HCT116 (cell line): Measurements from ENCODE around the gene TMEM126B.

ENCODE experiments used
- ATF3 ChIP-seq: IDR thresholded peaks from 2 replicates; pipeline ENCODE4 v1.6.1; 2012
- CBX3 ChIP-seq: IDR thresholded peaks from 2 replicates; pipeline ENCODE4 v1.6.1; 2012; ENCODE audit warnings: low read depth
- CEBPB ChIP-seq: IDR thresholded peaks from 2 replicates; pipeline ENCODE4 v1.6.1; 2012; ENCODE audit warnings: low read depth
- EZH2 ChIP-seq: fragments of 200-600 bp; sonication (generic); IDR thresholded peaks from 2 replicates; pipeline ENCODE4 v1.6.1; 2017; ENCODE audit warnings: antibody characterized with exemption, mixed run types
- JUND ChIP-seq: IDR thresholded peaks from 2 replicates; pipeline ENCODE4 v1.6.1; 2012
- POLR2A ChIP-seq: IDR thresholded peaks from 2 replicates; pipeline ENCODE4 v1.7.0; 2011; ENCODE audit warnings: borderline replicate concordance; ENCODE audit not compliant: insufficient read depth, insufficient read length; ENCODE audit errors: extremely low read depth
- POLR2AphosphoS5 ChIP-seq: IDR thresholded peaks from 2 replicates; pipeline ENCODE4 v1.6.1; 2011; ENCODE audit warnings: mild to moderate bottlenecking, low read depth, low read length, moderate library complexity
- SIN3A ChIP-seq: IDR thresholded peaks from 2 replicates; pipeline ENCODE4 v1.6.1; 2012; ENCODE audit warnings: low read depth
- SP1 ChIP-seq: IDR thresholded peaks from 2 replicates; pipeline ENCODE4 v1.6.1; 2012; ENCODE audit warnings: low read depth
- TF ChIP-seq, protein P1 (sequence below), 3 experiments: fragments of 200-600 bp in 1 of 3; sonication (generic) in 1 of 3; IDR thresholded peaks in 2 of 3; conservative IDR thresholded peaks in 1 of 3; 2 replicates each; pipeline ENCODE4 v1.5.1; 2012 to 2017; ENCODE audit warnings: low read depth in 2 of 3, low read length in 2 of 3, antibody characterized with exemption in 1 of 3, borderline replicate concordance in 1 of 3, control low read depth in 1 of 3, mild to moderate bottlenecking in 1 of 3, mixed read lengths in 1 of 3, mixed run types in 1 of 3, moderate library complexity in 1 of 3; ENCODE audit not compliant: insufficient read depth in 1 of 3
- TF ChIP-seq, protein P2 (sequence below): IDR thresholded peaks from 2 replicates; pipeline ENCODE4 v1.6.1; 2012; ENCODE audit warnings: low read depth
- TF ChIP-seq, protein P3 (sequence below): IDR thresholded peaks from 2 replicates; pipeline ENCODE4 v1.6.1; 2011; ENCODE audit warnings: mild to moderate bottlenecking, low read length, moderate library complexity; ENCODE audit not compliant: insufficient replicate concordance; ENCODE audit errors: extremely low read depth

DNA sequence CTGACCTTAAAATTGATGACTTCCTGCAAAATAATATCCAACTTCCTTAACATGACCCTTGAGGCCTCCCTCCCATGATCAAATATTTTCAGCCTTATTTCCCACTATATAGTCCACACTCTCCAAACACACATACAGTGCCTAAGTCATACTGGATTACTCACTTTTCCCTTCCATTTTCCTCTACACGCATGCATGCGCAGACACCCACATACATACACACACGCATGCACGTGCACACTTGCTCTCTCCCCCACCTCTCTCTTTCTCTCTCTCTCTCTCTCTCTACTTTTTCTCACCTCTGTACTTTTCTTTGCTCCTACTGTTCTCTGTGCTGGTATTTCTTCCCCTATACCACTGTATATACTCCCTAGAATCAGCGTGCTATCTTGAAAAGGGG, 29.3 kb upstream of the TMEM126B start:
- TF ChIP-seq, protein P1, sequence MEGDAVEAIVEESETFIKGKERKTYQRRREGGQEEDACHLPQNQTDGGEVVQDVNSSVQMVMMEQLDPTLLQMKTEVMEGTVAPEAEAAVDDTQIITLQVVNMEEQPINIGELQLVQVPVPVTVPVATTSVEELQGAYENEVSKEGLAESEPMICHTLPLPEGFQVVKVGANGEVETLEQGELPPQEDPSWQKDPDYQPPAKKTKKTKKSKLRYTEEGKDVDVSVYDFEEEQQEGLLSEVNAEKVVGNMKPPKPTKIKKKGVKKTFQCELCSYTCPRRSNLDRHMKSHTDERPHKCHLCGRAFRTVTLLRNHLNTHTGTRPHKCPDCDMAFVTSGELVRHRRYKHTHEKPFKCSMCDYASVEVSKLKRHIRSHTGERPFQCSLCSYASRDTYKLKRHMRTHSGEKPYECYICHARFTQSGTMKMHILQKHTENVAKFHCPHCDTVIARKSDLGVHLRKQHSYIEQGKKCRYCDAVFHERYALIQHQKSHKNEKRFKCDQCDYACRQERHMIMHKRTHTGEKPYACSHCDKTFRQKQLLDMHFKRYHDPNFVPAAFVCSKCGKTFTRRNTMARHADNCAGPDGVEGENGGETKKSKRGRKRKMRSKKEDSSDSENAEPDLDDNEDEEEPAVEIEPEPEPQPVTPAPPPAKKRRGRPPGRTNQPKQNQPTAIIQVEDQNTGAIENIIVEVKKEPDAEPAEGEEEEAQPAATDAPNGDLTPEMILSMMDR (IDR thresholded peaks at IDR 0.05 in 2 of 3, conservative IDR thresholded peaks at IDR 0.05 in 1 of 3; ENCODE audit: borderline replicate concordance in 1 of 3, insufficient read depth in 1 of 3, low read depth in 2 of 3, low read length in 2 of 3) = no peak
- no peak for TF ChIP-seq POLR2AphosphoS5
- TF ChIP-seq JUND = no peak
- TF ChIP-seq POLR2A = no peak
- TF ChIP-seq, protein P2, sequence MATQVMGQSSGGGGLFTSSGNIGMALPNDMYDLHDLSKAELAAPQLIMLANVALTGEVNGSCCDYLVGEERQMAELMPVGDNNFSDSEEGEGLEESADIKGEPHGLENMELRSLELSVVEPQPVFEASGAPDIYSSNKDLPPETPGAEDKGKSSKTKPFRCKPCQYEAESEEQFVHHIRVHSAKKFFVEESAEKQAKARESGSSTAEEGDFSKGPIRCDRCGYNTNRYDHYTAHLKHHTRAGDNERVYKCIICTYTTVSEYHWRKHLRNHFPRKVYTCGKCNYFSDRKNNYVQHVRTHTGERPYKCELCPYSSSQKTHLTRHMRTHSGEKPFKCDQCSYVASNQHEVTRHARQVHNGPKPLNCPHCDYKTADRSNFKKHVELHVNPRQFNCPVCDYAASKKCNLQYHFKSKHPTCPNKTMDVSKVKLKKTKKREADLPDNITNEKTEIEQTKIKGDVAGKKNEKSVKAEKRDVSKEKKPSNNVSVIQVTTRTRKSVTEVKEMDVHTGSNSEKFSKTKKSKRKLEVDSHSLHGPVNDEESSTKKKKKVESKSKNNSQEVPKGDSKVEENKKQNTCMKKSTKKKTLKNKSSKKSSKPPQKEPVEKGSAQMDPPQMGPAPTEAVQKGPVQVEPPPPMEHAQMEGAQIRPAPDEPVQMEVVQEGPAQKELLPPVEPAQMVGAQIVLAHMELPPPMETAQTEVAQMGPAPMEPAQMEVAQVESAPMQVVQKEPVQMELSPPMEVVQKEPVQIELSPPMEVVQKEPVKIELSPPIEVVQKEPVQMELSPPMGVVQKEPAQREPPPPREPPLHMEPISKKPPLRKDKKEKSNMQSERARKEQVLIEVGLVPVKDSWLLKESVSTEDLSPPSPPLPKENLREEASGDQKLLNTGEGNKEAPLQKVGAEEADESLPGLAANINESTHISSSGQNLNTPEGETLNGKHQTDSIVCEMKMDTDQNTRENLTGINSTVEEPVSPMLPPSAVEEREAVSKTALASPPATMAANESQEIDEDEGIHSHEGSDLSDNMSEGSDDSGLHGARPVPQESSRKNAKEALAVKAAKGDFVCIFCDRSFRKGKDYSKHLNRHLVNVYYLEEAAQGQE = no peak
- TF ChIP-seq SP1 = no peak
- no peak for TF ChIP-seq EZH2
- TF ChIP-seq CEBPB = no peak
- TF ChIP-seq ATF3 = no peak
- TF ChIP-seq, protein P3, sequence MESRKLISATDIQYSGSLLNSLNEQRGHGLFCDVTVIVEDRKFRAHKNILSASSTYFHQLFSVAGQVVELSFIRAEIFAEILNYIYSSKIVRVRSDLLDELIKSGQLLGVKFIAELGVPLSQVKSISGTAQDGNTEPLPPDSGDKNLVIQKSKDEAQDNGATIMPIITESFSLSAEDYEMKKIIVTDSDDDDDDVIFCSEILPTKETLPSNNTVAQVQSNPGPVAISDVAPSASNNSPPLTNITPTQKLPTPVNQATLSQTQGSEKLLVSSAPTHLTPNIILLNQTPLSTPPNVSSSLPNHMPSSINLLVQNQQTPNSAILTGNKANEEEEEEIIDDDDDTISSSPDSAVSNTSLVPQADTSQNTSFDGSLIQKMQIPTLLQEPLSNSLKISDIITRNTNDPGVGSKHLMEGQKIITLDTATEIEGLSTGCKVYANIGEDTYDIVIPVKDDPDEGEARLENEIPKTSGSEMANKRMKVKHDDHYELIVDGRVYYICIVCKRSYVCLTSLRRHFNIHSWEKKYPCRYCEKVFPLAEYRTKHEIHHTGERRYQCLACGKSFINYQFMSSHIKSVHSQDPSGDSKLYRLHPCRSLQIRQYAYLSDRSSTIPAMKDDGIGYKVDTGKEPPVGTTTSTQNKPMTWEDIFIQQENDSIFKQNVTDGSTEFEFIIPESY = no peak
- TF ChIP-seq SIN3A = no peak
- TF ChIP-seq CBX3 = no peak
